GM19452 (cell line): ENCODE results near the gene LIMA1.
"Not testable (repeated sequence)": the region's sequence is repeated elsewhere in the genome, so short reads cannot be mapped to it uniquely, and the experiment has no call there.

ENCODE experiments used
- ATAC-seq: cut with Tn5 transposase; IDR thresholded peaks from one replicate; pipeline ENCODE4 v1.9.1; 2021; ENCODE audit not compliant: unreplicated experiment

LIMA1 gene

DNA sequence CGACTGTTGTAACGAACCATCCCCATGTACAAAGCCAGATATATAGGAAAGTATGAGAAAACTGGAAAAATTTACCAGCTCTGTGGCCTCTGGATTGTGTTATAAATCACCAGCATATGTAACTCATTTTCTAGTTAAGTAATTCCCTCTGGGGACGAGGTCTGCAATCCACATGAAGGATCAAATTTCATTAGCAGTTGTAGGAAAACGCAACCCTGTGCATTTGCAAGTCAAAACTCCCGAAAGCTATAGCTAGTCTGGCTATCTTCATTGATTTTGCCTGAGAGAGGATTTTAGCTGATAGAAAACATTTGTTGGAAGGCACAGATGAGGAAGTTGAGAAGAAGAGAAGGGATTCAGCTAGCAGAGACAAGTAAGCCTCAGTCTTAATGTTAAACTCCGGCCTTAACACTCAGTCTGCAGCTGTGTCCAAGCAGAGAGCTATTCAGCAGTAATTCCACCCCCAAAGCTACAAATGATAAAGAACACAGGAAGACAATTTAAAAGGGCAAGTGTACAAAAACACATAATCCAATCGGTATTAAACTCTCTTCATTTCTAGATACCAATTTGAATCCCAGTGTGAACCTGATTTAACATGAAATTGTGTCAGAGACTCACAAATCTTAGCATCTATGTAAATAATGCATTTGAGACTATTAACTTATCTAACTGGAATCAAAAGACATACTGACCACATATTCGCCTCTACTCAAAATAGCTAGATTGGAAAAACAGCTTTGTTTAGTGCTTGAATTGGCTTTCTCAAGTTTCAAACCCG lies 61.9 kb downstream of the LIMA1 start:
- no peak for ATAC-seq

DNA sequence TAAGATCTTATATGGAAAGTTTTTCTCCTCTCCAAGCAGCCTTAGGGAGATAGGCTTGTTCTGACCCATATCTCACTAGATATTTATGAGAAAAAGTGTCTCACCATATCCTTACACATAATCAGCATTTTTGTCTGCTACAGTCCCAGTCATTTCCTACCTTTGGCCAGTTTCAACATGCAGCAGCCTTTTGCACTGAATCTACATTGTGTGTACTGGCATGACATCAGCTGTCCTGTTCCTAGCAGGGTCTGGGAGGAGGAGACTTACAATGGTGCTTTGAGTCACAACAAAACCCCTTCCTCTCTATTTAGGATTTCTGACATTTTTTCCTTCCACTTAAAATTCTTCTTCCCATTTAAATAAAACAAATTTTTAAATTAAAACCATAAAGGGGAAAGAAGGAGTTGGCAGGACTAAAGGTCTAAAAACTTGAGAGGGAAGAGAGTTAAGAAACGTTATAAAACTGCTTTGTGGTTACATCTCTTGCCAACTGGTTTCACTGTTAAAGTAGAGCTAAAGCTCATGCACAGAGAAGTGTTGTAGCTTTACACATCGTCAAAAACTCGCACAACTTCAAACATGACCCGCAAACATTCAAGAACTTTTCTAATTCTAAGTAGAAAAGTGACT lies 62.8 kb downstream of the LIMA1 start:
- no peak for ATAC-seq

DNA sequence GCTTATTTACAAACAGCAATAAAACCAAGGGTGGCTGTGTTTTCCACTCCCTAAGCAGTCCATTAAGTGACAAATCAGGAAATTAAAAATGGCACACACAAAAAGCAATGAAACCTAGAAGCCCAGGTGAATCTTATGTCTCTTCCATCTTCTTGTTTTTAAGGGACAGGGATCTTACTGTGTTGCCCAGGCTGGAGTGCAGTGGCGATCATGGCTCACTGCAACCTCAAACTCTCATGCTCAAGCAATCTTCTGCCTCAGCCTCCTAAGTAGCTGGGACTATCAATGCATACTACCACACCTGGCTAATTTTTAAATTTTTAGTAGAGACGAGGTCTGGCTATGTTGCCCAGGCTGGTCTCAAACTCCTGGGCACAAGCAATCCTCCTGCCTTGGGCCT lies 63.8 kb downstream of the LIMA1 start:
- no peak for ATAC-seq

DNA sequence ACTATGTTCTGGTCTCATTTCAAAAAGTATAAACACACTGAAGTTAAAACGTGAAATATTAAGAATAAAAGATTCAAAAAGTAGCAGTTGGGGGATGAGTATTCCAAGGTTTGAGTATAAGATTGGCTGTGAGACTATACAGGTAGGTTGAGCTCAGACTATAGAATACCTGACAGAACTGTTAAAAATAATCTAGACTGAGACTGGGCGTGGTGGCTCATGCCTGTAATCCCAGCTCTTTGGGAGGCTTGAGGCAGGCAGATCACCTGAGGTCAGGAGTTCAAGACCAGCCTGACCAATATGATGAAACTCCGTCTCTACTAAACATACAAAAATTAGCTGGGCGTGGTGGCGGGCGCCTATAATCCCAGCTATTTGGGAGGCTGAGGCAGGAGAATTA lies 64.3 kb downstream of the LIMA1 start:
- ATAC-seq = not testable (repeated sequence)

DNA sequence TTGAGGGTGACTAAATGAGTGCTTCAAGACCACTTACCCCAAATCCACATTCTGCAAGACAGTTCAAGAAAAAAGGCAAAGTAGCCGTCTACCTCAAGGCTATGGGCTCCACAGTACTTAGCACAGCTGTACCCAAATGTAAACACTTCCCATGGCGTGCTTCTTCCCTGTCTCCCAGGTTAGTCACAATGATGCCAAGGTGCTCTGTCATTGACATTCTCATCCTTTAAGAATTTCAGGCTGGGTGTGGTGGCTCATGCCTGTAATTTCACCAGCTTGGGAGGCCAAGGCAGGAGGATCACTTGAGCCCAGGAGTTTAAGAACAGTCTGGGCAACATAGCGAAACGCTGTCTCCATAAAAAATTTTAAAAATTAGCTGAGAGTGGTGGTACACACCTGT lies 64.9 kb downstream of the LIMA1 start:
- ATAC-seq = no peak

DNA sequence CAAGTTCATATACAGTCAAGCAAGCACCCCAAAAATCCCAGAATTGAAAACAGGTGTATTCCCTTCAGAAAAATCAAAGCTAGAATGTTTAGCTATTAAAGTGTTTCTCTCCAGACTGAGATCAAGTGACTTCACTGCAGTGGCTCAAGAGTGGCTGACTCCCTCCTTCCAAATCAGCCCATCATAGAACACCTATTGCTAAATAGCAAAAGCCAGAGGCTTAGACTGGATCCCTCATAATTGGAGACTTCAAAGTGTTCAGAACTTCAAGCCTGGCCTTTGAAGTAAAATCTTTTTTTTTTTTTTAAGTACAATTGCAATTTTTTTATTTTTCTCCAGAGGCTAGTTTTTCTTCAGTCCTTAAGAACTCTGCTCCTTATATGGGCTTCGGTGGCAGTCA lies 66.1 kb downstream of the LIMA1 start:
- no peak for ATAC-seq

DNA sequence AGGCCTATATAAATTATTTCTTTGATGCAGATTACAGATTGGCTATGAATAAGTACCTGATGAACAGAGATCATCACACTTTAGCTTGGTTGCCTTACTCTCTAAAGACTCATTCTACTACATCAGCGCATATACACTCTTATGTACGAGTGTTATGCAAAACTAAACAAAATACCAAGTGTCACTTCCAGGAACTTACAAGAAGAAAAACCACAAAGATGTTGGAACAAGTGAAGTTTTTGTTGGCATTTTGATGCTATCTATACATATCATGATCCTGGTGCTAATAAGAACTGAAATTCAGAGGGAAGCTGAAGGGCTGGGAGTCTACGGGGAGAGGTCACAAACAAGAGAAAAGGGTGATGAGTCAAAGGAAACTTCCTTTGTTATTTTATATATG lies 68.3 kb downstream of the LIMA1 start:
- no peak for ATAC-seq

DNA sequence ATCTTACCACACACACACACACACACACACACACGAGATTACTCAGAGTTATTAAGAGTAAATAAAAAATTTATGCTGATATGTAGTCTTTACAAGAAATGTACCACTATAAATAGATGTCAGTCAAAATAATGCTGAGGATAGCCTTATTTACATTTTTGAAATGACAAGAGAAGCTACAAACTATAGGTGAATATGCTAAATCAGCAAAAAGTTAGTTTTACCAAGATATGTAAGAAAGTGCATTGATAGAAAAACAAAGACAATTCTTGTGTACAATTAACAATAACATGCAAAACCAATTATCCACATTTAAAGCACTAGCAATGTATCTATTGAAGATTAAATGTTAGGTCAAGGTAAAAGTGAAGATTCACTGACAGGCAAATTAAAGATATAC lies 69.3 kb downstream of the LIMA1 start:
- ATAC-seq = no peak

DNA sequence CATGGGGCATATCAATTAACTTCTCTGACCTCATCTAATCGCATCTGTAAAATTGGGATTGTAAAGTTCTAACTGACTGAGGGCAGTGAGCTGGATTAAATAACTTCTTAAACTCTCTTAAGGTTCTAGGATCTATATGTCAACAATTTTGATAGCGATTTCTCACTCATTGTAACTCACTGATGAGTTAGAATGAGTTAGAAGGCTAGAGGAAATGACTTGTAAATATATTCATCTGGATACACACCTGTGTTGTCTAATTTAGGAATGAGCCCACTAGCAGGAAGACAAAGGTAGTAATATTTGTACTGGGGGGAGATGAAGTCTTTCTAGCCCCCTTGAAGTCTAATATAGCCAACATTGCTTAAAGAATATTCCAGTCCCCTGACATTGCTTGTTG lies 69.9 kb downstream of the LIMA1 start:
- no peak for ATAC-seq

DNA sequence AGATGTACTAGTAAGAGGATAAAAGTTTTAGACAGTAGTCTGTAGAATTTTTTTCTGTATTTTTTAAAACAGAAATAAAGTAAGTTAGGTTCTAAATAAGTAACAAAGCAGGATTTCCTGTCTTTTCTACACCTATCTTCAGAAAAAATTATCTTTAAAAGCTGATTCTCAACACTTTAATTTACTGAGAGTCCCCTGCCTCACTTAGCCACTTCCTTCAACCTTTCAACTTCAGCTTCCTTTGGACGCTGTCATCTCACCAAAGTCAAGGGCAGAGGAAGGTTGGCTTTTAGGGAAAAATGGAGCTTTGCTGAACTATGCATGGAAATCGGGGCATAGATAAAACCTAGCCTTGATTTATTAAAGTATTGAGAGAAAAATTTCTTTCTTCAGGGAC lies 71.3 kb downstream of the LIMA1 start:
- no peak for ATAC-seq

DNA sequence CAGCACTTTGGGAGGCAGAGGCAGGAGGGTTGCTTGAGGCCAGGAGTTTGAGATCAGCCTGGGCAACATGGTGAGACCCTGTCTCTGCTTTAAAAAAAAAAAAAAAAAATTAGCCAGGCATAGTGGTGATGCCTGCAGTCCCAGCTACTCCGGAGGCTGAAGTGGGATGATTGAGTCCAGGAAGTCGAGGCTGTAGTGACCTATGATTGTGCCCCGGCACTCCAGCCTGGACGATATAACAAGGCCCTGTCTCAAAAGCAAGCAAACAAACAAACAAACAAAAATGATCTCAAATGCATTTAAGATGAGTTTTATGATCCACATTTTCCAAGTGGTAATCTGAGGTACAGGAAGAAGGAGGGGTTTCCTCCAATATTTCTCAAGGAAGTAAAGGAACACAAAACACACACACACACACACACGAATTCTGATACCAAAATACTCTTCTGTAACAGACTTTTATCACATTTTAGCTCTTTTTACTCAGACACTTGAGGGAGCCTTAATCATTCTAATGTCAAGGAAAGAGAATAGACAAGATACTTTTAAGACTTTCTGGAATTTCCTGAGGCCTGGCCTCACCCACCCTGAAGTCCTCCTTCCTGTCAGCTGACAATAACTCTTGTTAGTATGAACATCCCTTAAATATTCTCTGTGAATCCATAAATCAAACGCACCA lies 71.8 kb downstream of the LIMA1 start:
- ATAC-seq = no peak

DNA sequence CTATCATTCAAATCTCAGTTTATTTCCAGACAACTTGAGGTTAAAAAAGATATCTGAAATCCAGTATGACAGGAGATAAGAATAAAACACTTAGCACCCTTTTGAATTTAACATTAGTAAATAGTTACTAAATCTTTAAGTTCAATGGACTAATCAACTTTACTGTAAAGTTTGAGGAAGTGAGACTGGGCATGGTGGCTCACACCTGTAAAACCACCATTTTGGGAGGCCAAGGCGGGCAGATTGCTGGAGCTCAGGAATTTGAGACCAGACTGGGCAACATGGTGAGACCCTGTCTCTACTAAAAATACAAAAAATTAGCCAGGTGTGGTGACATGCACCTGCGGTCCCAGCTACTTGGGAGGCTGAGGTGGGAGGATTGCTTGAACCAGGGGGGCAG lies 75.9 kb downstream of the LIMA1 start:
- ATAC-seq = no peak

DNA sequence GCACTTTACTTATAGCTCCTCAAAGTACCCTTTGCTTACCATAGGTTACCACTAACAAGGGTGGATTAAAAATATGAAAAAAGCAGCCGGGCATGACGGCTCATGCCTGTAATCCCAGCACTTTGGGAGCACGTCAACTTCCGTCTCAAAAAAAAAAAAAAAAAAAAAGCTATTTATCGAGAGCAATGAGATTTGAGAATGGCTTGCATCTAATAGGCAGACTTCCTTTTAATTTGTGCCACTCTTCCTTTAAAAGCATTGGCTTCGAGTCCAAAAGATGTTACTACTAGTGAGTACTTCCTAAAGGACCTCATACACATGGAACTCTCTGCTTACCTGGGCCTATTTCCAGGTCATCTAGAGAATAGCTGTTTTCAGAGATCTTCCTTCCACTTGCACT lies 77.7 kb downstream of the LIMA1 start:
- no peak for ATAC-seq

DNA sequence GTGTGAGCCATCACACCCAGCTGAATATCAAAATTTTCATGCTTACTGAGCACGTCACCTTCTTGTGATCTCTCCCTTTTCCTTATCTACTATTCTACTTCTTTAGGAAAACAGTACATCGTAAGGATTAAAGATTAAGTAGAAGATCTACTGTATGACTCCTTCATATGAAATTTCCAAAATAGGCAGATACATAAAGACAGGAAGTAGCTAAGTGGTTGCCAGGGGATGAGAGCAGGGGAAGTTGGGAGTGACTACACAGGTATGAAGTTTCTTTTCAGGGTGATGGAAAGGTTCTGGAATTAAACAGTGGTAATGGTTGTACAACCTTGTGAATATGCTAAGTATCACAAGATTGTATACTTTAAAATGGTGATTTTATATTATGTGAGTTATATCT lies 79.6 kb downstream of the LIMA1 start:
- ATAC-seq = no peak

DNA sequence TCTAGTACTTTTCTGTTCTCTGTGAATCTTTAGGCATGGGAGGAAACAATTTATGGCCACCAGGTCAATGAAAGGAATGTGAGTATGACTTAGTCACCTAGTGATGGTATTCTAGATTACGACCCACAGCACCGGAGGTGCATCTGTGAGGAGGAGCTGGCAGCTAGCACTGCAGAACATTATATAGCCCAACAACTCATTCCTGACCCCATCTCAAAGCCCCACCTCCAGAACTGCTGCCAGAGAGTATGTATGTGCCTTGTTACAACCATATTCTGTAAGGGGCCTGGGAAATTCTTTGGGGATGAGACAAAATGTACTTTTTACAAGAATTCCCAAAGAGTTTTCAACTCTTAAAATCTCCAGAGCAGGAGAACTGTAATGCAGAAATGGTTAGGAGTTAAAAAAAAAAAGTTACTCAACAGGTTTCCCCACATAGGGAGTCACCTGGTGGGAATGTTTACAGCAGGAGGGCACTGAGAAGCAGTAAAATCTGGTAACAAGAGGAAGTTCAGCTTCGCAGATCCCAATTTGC lies 81.3 kb downstream of the LIMA1 start:
- no peak for ATAC-seq

DNA sequence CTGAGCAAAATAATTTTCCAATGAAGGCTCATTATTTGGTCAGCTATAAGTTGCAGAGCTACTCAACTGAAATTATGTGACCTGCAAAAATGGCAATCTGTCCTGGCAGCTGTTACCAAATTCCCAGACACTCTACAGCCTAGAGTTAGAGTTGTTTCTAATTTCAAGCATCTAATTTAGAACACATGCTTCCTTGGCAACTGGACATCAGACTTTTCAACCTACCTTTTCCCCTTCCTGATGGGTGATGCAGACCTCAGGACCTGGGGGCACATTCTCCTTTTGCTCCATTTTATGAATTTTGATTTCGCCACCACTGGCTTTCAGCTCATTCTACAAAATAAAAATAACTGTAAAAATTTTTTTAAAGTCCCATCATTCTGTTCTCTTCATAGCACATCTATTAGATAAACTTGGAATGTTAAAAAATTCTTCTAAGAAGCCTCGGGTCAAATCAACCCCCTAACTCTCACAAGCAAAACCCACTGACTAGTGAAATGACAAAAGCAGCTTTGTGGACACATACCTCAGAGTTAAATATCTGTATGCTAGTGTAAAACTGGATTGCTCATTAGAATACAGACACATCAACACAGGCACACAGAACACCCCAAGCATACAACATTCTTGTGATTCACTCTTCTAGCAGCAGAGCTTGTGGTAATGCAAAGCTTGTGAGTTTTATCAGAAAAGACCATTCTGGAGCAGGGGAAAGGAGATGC lies 82.6 kb downstream of the LIMA1 start:
- ATAC-seq = no peak

DNA sequence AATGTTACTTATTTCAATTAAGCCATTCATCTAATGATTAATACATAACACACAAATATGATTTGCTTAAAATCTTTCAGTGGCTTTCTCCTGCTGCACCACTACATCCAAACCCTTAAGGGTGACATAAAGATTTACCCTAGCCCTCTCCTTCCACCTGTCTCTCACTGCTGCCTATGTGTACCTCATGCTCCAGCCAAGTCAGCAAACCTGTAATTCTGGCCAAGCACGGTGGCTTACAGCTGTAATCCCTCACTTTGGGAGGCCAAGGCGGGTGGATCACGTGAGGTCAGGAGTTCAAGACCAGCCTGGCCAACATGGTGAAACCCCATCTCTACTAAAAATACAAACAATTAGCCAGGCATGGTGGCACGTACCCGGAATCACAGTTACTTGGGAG lies 84.5 kb downstream of the LIMA1 start:
- no peak for ATAC-seq

DNA sequence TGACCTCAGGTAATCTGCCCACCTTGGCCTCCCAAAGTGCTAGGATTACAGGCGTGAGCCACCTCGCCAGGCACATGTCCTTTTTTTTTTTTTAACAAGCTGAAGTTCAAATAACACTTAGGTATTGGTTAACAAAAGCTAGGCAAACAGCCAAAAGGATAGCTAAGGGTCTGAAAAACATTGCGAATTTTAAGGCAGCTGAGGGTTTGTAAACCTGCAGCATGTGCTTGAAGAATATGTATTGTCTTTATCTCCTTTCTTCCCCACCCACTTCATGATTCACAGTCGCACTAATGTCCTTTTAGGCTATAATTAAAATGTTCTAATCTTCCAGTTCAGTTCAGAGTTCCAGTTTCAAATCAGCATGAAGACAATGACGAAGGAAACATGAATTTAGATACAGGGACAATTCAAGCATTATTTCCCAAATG lies 86.0 kb downstream of the LIMA1 start:
- ATAC-seq = no peak

DNA sequence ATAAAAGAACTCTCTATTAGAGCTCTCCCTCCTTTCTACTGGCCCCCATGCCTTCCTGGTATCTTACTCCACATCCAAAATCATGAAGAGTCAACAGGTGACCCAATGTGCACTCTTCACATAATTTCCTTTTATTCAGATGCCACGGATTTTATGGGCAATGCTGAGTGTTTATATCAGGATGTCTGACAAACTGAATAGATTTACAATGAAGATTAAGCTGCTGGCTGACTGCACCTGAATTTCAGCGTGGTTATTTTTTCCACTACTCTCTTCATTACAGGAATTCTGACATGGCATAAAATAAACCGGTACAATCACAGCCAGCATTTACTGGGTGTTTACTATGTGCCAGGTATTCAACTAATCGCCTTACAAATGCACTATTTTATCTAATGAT lies 86.8 kb downstream of the LIMA1 start:
- no peak for ATAC-seq

DNA sequence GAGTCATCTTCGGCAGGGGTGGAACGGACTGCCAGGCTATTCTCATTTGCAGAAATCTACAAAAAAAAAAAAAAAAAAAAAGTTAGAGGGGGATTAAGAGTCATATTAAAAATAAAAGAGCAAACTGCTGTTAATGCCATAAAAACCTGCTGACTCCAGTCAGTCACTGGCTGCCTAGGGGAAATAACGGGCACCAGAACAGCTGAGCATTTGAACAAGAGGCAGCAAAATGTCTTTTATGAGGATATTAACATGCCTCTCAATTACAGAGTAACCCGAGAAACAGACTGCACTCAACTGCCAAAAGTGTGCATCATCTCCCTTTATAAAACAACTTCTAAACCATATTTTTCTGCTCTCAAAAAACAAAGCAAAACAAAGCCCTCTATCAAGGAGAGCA lies 87.5 kb downstream of the LIMA1 start:
- no peak for ATAC-seq

DNA sequence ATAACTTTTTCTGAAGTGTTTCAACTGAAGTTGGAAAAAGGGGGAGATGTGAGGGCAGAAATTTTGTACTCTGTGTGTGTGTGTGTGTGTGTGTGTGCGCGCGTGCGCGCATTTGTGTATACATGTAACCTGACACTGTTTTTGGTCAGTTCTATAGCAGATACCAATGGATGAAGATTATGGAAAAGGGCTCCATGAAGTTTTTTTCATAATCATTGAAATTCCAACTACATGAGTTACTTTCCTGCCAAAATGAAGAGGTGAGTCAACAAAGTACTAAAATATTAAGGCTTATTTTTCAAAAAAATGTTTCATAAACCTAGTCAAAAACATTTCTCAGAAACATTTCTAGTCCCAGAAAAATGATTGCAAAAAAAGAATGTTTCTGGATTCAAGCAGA lies 90.4 kb downstream of the LIMA1 start:
- ATAC-seq = no peak
